Left ventricle myocardium inferior (tissue), 1 donor: Measurements from ENCODE around the gene ASB7. TPM values are rescaled to one million over a fixed set of nuclear protein-coding genes. Genes with fewer than 3 reads are reported as not detected.

Experiments used
- DNase-seq: peaks from one replicate; pipeline ENCODE4 v3.0.0-alpha.2; 2020
- H3K27ac ChIP-seq: fragments of 200-600 bp; replicated peaks from 2 replicates; pipeline ENCODE4 v1.8.0; 2021
- H3K27me3 ChIP-seq: fragments of 200-600 bp; 2 replicates; pipeline ENCODE4 v1.8.0; 2021; ENCODE audit warnings: low read depth
- H3K36me3 ChIP-seq: fragments of 200-600 bp; 2 replicates; pipeline ENCODE4 v1.8.0; 2021
- H3K4me1 ChIP-seq: fragments of 200-600 bp; 2 replicates; pipeline ENCODE4 v1.8.0; 2021
- H3K4me3 ChIP-seq: fragments of 200-600 bp; 2 replicates; pipeline ENCODE4 v1.8.0; 2021; ENCODE audit warnings: mild to moderate bottlenecking, moderate library complexity
- H3K9me3 ChIP-seq: fragments of 200-600 bp; replicated peaks from 2 replicates; pipeline ENCODE4 v1.8.0; 2021
- CTCF ChIP-seq: fragments of 200-600 bp; IDR thresholded peaks from 2 replicates; pipeline ENCODE4 v1.8.0; 2021; ENCODE audit warnings: antibody characterized with exemption, mild to moderate bottlenecking, borderline replicate concordance
- intact Hi-C: fragments of 100-400 bp; cut with micrococcal nuclease; formaldehyde crosslinking; loops from one replicate; pipeline ENCODE4 v1.11.0; 2022
- total RNA-seq: library from RNA; stranded (reverse); fragmentation: NEBNext Ultra II Directional; extraction: Animal tissue kit (Norgen Biotek cat#: 25700); gene quantifications from one replicate; pipeline ENCODE4 v1.2.1, GENCODE V29; 2021
- donor health status: DM: no; HTN: yes; CAD: no; lungs with severe emphysema.

ASB7 gene
- total RNA-seq, 1 donor from 2014 or later, result 4.6 TPM

- Histone ChIP-seq H3K36me3 (no peaks in the 10 kb centered on the region), H3K4me3 (no peak overlapping the region), H3K27me3 (no peaks in the 10 kb centered on the region), H3K4me1 (peaks cover 4% of the 10 kb centered on the region), H3K27ac (no peak overlapping the region), H3K9me3 (no peaks in the 10 kb centered on the region)
- intact Hi-C loops, result no loop called here
- DNase-seq, result no peak
- TF ChIP-seq CTCF, result no peak
These were observed 35.9 kb downstream of the ASB7 start for GRCh38 chr15:100638177-100638730.

DNA sequence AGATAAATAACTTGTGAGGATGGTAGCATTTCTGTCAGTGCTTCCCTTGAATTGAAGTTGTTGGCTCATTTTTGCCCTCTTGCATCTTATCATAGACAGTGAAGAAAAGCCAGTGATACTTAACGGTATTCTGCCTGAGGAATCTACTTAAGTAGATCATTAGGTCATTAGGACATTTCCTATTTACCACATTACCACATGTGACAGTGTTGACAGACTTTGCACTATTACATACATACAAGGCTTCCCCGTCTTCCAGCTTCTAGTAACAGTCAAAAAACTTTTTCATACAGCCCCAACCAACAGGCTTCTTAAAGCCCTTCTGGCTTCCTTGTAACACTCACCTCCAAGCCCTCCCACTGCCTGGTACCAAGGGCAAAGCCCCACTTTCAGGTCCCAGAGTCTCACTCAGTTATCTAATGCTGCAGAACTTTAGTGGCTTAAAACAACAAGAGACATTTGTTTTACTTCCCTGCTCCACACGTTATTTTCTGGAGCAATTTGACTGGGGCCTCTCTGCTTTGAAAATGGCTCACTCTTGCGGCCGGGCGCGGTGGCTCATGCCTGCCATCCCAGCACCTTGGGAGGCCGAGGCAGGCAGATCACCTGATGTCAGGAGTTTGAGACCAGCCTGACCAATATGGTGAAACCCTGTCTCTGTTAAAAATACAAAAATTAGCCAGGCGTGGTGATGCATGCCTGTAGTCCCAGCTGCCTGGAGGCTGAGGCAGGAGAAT, 40.0 kb downstream of the ASB7 start:
- Histone ChIP-seq H3K27me3 (no peaks in the 10 kb centered on the region), H3K9me3 (no peaks in the 10 kb centered on the region), H3K27ac (no peak overlapping the region), H3K36me3 (no peaks in the 10 kb centered on the region), H3K4me1 (no peaks in the 10 kb centered on the region), H3K4me3 (no peak overlapping the region)
- intact Hi-C loops, result no loop called here
- no peak for TF ChIP-seq CTCF
- DNase-seq, result no peak

- no peaks in the 10 kb centered on the region for H3K27me3 ChIP-seq
- TF ChIP-seq CTCF, result no peak
- no peak for DNase-seq
- H3K4me1 ChIP-seq, result no peaks in the 10 kb centered on the region
- H3K27ac ChIP-seq, result no peak overlapping the region
- H3K9me3 ChIP-seq, result no peaks in the 10 kb centered on the region
- intact Hi-C loops, result no loop called here
- H3K4me3 ChIP-seq, result no peak overlapping the region
- peaks cover 2% of the 10 kb centered on the region for H3K36me3 ChIP-seq
These were observed 40.6 kb downstream of the ASB7 start for GRCh38 chr15:100642950-100643338.

DNA sequence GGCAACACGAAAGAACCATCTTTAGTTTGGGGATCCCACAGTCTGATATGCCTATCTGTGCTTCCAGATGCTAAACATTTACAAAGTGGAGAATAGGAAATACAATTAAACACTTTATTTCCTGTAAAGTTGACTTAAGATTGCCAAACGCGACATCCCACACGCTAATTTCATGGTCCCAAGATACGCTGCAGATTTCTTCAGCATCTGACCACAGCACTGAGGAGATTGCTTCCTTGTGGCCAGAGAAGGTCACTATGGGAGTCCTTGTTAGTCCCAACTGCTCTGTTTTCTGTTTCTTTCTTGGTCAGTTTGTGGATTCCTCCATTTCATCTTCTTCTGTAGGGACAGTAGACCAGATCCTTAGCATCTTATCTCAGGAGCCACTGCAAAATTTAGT, 43.3 kb downstream of the ASB7 start:
- no peak overlapping the region for H3K4me3 ChIP-seq
- no peak overlapping the region for H3K27ac ChIP-seq
- H3K9me3 ChIP-seq, result no peaks in the 10 kb centered on the region
- intact Hi-C loops, result no loop called here
- H3K4me1 ChIP-seq, result no peaks in the 10 kb centered on the region
- H3K36me3 ChIP-seq, result peaks cover 14% of the 10 kb centered on the region
- TF ChIP-seq CTCF, result no peak
- no peak for DNase-seq
- H3K27me3 ChIP-seq, result no peaks in the 10 kb centered on the region

- no peak for DNase-seq
- intact Hi-C loops, result no loop called here
- no peak overlapping the region for H3K27ac ChIP-seq
- no peak for TF ChIP-seq CTCF
- H3K4me3 ChIP-seq, result no peak overlapping the region
- H3K9me3 ChIP-seq, result no peaks in the 10 kb centered on the region
- H3K36me3 ChIP-seq, result peaks cover 14% of the 10 kb centered on the region
- peaks cover 14% of the 10 kb centered on the region for H3K4me1 ChIP-seq
- H3K27me3 ChIP-seq, result no peaks in the 10 kb centered on the region
These were observed 46.6 kb downstream of the ASB7 start for GRCh38 chr15:100648951-100649350.
